HCT116 (cell line): Measurements from ENCODE around the gene C1orf53. TPM values are rescaled to one million over a fixed set of nuclear protein-coding genes. Genes with fewer than 3 reads are reported as not detected.

Source experiments
- ATAC-seq: fragments of 200-7000 bp; cut with Tn5 transposase; 2 replicates; pipeline ENCODE4 v1.9.1; 2020; ENCODE audit warnings: mild to moderate bottlenecking, moderate library complexity
- BruUV-seq: library from RNA; stranded (reverse); fragments of 400-500 nt; replicated peaks from 2 replicates; lab custom pipeline; 2021; lab: Mats Ljungman, UMichigan
- CTCF ChIA-PET: fragments of 300-600 bp; sonication (Branson Sonifier 250); formaldehyde crosslinking; loops from one replicate; lab custom pipeline; 2021; ENCODE audit warnings: antibody characterized with exemption; lab: Charles Lee
- POLR2A ChIA-PET: fragments of 300-600, 350-600 bp; sonication (Branson Sonifier 250); formaldehyde crosslinking; loops from one replicate; lab custom pipeline; 2021; ENCODE audit warnings: antibody characterized with exemption; lab: Charles Lee
- RAD21 ChIA-PET, 2 experiments: fragments of 300-600 bp; sonication (Branson Sonifier 250); formaldehyde crosslinking; loops; one replicate each; lab custom pipeline; 2023; ENCODE audit warnings: low total read pairs in 2 of 2; ENCODE audit not compliant: uncharacterized antibody in 2 of 2, unreplicated experiment in 2 of 2, low non-redundant PET in 1 of 2; lab: Charles Lee
- DNase-seq: peaks from one replicate; pipeline ENCODE4 v3.0.0-alpha.2; 2010; ENCODE audit warnings: low read depth, low spot score
- H2AFZ ChIP-seq: fragments of 200-600 bp; shearing (Covaris generic), sonication (generic); 2 replicates; pipeline ENCODE4 v1.6.1; 2017; ENCODE audit warnings: low read depth, mixed run types, mixed read lengths, antibody characterized with exemption, low read length; ENCODE audit not compliant: poor library complexity, severe bottlenecking
- H3K27ac ChIP-seq: 2 replicates; pipeline ENCODE4 v1.5.1; 2012; ENCODE audit warnings: low read depth, low read length
- H3K27me3 ChIP-seq: fragments of 200-600 bp; sonication (generic); 2 replicates; pipeline ENCODE4 v1.6.1; 2016; ENCODE audit warnings: mixed run types, low read length, mixed read lengths; ENCODE audit not compliant: insufficient read depth
- H3K36me3 ChIP-seq, 2 experiments: fragments of 200-500 bp in 1 of 2; fragments of 200-600 bp in 1 of 2; sonication (Bioruptor generic) in 1 of 2; sonication (generic) in 1 of 2; 2 replicates each; pipeline versions ENCODE4 v1.5.1 to v1.6.1; 2014 to 2016; ENCODE audit warnings: low read length in 2 of 2, inconsistent platforms in 1 of 2, mixed read lengths in 1 of 2, mixed run types in 1 of 2; ENCODE audit not compliant: insufficient read depth in 2 of 2, control insufficient read depth in 1 of 2
- H3K4me1 ChIP-seq, 2 experiments: fragments of 200-600 bp in 1 of 2; sonication (generic) in 1 of 2; 2 replicates each; pipeline versions ENCODE4 v1.5.1 to v1.6.1; 2012 to 2017; ENCODE audit warnings: low read length in 2 of 2, inconsistent platforms in 1 of 2, mild to moderate bottlenecking in 1 of 2, mixed read lengths in 1 of 2, mixed run types in 1 of 2, moderate library complexity in 1 of 2; ENCODE audit not compliant: insufficient read depth in 2 of 2, control insufficient read depth in 1 of 2
- H3K4me2 ChIP-seq: fragments of 200-600 bp; sonication (generic); 2 replicates; pipeline ENCODE4 v1.6.1; 2017; ENCODE audit warnings: mixed run types, low read length, mixed read lengths
- H3K4me3 ChIP-seq, 2 experiments: fragments of 200-600 bp in 1 of 2; sonication (generic) in 1 of 2; replicated peaks in 1 of 2; 2 replicates each; pipeline ENCODE4 v1.5.1; 2011 to 2016; ENCODE audit warnings: low read length in 2 of 2, control low read depth in 1 of 2, low read depth in 1 of 2, mild to moderate bottlenecking in 1 of 2, mixed read lengths in 1 of 2, mixed run types in 1 of 2
- H3K79me2 ChIP-seq: fragments of 200-600 bp; sonication (generic); 2 replicates; pipeline ENCODE4 v1.6.1; 2017; ENCODE audit warnings: mild to moderate bottlenecking, mixed run types, low read length, moderate library complexity, mixed read lengths; ENCODE audit not compliant: insufficient read depth
- H3K9ac ChIP-seq: fragments of 200-600 bp; sonication (generic); 2 replicates; pipeline ENCODE4 v1.6.1; 2016; ENCODE audit warnings: low read length, mixed read lengths
- H3K9me2 ChIP-seq: fragments of 200-600 bp; sonication (generic), shearing (Covaris generic); 2 replicates; pipeline ENCODE4 v1.6.1; 2017; ENCODE audit warnings: mixed run types, mild to moderate bottlenecking, moderate library complexity; ENCODE audit not compliant: insufficient read depth
- H3K9me3 ChIP-seq, 2 experiments: fragments of 200-500 bp in 1 of 2; fragments of 200-600 bp in 1 of 2; sonication (Bioruptor generic) in 1 of 2; sonication (generic) in 1 of 2; 2 replicates each; pipeline ENCODE4 v1.6.1; 2014 to 2017; ENCODE audit warnings: low read length in 2 of 2, mixed read lengths in 2 of 2, inconsistent platforms in 1 of 2, low read depth in 1 of 2, mild to moderate bottlenecking in 1 of 2, mixed run types in 1 of 2, moderate library complexity in 1 of 2; ENCODE audit not compliant: control insufficient read depth in 1 of 2, insufficient read depth in 1 of 2
- H4K20me1 ChIP-seq: fragments of 200-600 bp; sonication (generic), shearing (Covaris generic); 2 replicates; pipeline ENCODE4 v1.6.1; 2017; ENCODE audit warnings: mixed run types, mild to moderate bottlenecking, moderate library complexity; ENCODE audit not compliant: insufficient read depth
- CTCF ChIP-seq, 3 experiments: fragments of 200-600 bp in 1 of 3; sonication (generic) in 1 of 3; IDR thresholded peaks in 2 of 3; conservative IDR thresholded peaks in 1 of 3; 2 replicates each; pipeline ENCODE4 v1.5.1; 2012 to 2017; ENCODE audit warnings: low read depth in 2 of 3, low read length in 2 of 3, antibody characterized with exemption in 1 of 3, borderline replicate concordance in 1 of 3, control low read depth in 1 of 3, mild to moderate bottlenecking in 1 of 3, mixed read lengths in 1 of 3, mixed run types in 1 of 3, moderate library complexity in 1 of 3; ENCODE audit not compliant: insufficient read depth in 1 of 3
- POLR2AphosphoS5 ChIP-seq: IDR thresholded peaks from 2 replicates; pipeline ENCODE4 v1.6.1; 2011; ENCODE audit warnings: mild to moderate bottlenecking, low read depth, low read length, moderate library complexity
- RAD21 ChIP-seq: IDR thresholded peaks from 2 replicates; pipeline ENCODE4 v1.6.1; 2012; ENCODE audit warnings: low read depth, mild to moderate bottlenecking
- SIN3A ChIP-seq: IDR thresholded peaks from 2 replicates; pipeline ENCODE4 v1.6.1; 2012; ENCODE audit warnings: low read depth
- YY1 ChIP-seq: IDR thresholded peaks from 2 replicates; pipeline ENCODE4 v1.6.1; 2011; ENCODE audit warnings: low read length, low read depth, moderate library complexity, mild to moderate bottlenecking; ENCODE audit not compliant: insufficient replicate concordance; ENCODE audit errors: extremely low read depth
- intact Hi-C: fragments of 100-400 bp; cut with micrococcal nuclease; formaldehyde crosslinking; loops from 2 replicates; pipeline ENCODE4 v1.10.0; 2022
- total RNA-seq: library from RNA; stranded (reverse); gene quantifications from one replicate; pipeline ENCODE4 v1.2.1, GENCODE V29; 2021; ENCODE audit not compliant: unreplicated experiment

Gene C1orf53
- total RNA-seq, 1 experiment from 2014 or later: 4.2 TPM

DNA sequence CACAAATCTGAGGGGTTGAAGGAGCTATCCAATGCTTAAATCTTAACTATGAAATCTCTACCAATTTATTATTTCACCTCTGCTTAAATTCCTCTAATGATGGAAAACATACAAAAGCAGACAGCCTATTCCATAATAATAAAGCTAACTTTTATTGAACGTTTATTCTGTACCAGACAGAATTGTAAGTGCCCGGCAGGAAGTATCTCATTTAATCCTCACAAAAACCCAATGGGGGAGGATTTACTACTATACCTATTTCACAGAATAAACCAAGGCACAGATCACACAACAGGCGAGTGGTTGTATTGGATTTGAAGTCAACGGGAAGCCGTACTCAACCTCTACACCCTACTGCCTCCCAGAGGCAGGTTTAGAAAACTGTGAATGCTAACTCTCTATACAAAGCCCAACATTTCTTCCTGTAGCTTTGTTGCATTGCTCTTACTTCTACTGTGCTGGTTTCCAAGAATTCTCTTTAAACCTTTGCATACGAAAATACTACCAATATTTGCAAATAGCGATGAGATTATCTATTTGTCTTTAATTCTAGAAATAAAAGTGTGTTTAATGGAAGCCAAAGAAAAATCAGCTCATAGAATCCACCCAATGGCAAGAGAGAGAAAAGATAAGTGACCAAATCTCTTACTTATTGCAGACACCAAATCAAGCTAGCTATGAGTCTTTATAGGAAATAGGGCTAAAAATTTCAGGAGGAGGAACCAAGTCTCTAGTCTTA is 33.5 kb upstream of the C1orf53 start:
- RAD21 ChIA-PET: interaction anchor here (0.7 to 2.3 kb wide), 3 partner anchors 250 to 254 kb away, joined by 3 to 5 read pairs (median 3); no protein-coding TSS in a partner anchor
- H3K27ac ChIP-seq: no peak overlapping the region
- CTCF ChIA-PET: interaction anchor here (0.8 to 3.1 kb wide), 14 partner anchors 9 to 817 kb away, joined by 3 to 29 read pairs (median 5); no protein-coding TSS in a partner anchor
- no peaks in the 10 kb centered on the region for H3K9me2 ChIP-seq
- no peak overlapping the region for H3K4me3 ChIP-seq
- no peaks in the 10 kb centered on the region for H3K27me3 ChIP-seq
- peak; percentile 59 for DNase-seq
- H3K9ac ChIP-seq: no peak overlapping the region
- no peak for TF ChIP-seq YY1
- peak; percentile 85 for TF ChIP-seq RAD21
- peak; percentile 60 to 71 (median 70) for TF ChIP-seq CTCF (IDR thresholded peaks at IDR 0.05 in 2 of 3, conservative IDR thresholded peaks at IDR 0.05 in 1 of 3; ENCODE audit: borderline replicate concordance in 1 of 3, insufficient read depth in 1 of 3, low read depth in 2 of 3, low read length in 2 of 3)
- no peak for TF ChIP-seq POLR2AphosphoS5
- TF ChIP-seq SIN3A: no peak
- TF ChIP-seq, all 23 proteins: peak for 2
- Histone ChIP-seq H4K20me1 (no peaks in the 10 kb centered on the region), H3K79me2 (no peaks in the 10 kb centered on the region), H3K4me2 (no peak overlapping the region), H2AFZ (peak overlapping the region; percentile 79), H3K36me3 (no peaks in the 10 kb centered on the region), H3K9me3 (no peaks in the 10 kb centered on the region), H3K4me1 (no peaks in the 10 kb centered on the region)
- BruUV-seq: no TSS peak
- peak; percentile 99 for ATAC-seq
- intact Hi-C loops: loop anchor here (1.0 to 10.0 kb wide), 3 partner anchors 174 to 343 kb away; no protein-coding TSS in a partner anchor
- POLR2A ChIA-PET: no interaction called here
